GM12873 (cell line): ENCODE data around the gene AMN1.

Experiments used
- CTCF ChIP-seq: IDR thresholded peaks from 2 replicates; pipeline ENCODE4 v1.5.1; 2012; ENCODE audit warnings: low read depth, mild to moderate bottlenecking, moderate library complexity, low read length, control low read depth; ENCODE audit not compliant: insufficient read depth; ENCODE audit errors: missing control alignments

The AMN1 gene

GRCh38 chr12:31672521-31672920, 56.3 kb downstream of the AMN1 start:
- TF ChIP-seq CTCF, result no peak

GRCh38 chr12:31669020-31669419, 59.8 kb downstream of the AMN1 start:
- no peak for TF ChIP-seq CTCF

- TF ChIP-seq CTCF, result no peak
Measured at GRCh38 chr12:31664038-31664437, 64.8 kb downstream of the AMN1 start.

- no peak for TF ChIP-seq CTCF
Measured at GRCh38 chr12:31663576-31663975, 65.2 kb downstream of the AMN1 start.

GRCh38 chr12:31662176-31662849, 66.5 kb downstream of the AMN1 start:
- TF ChIP-seq CTCF, result no peak

GRCh38 chr12:31659087-31659942, 69.5 kb downstream of the AMN1 start, which contains the start of gene ETFBKMT:
ETFBKMT (plus strand) TSS chr12:31659688; CDS start chr12:31661954, 2,266 bp downstream.
- peak; percentile 31 for TF ChIP-seq CTCF

GRCh38 chr12:31658471-31659086, 70.2 kb downstream of the AMN1 start:
- TF ChIP-seq CTCF, result no peak
